ENCODE measurements around the gene EGFL8.
"Not testable (repeated sequence)": the region's sequence is repeated elsewhere in the genome, so short reads cannot be mapped to it uniquely, and the experiment has no call there.

EGFL8 gene

GRCh38 chr6:32204268-32204715 lies 39.9 kb downstream of the EGFL8 start:
- Histone ChIP-seq H3K4me3 (ENCODE audit: low read depth in 1 of 2, low read length in 2 of 2) (no peak overlapping the region), H3K27me3 (ENCODE audit: low read depth, low read length) (no peaks in the 10 kb centered on the region), H3K27ac (ENCODE audit: low read length) (no peak overlapping the region), H3K9me3 (ENCODE audit: control insufficient read depth in 1 of 2, low read length in 2 of 2) (no peaks in the 10 kb centered on the region), H3K4me1 (ENCODE audit: control insufficient read depth in 1 of 2, insufficient read depth in 2 of 2, low read length in 2 of 2) (no peaks in the 10 kb centered on the region), H3K36me3 (ENCODE audit: control insufficient read depth in 1 of 2, insufficient read depth in 2 of 2, low read length in 2 of 2) (no peaks in the 10 kb centered on the region)

GRCh38 chr6:32208996-32209395 lies 44.6 kb downstream of the EGFL8 start:
- no peaks in the 10 kb centered on the region for H3K36me3 ChIP-seq (ENCODE audit: control insufficient read depth in 1 of 2, insufficient read depth in 2 of 2, low read length in 2 of 2)
- H3K4me1 ChIP-seq (ENCODE audit: control insufficient read depth in 1 of 2, insufficient read depth in 2 of 2, low read length in 2 of 2): no peaks in the 10 kb centered on the region
- no peaks in the 10 kb centered on the region for H3K9me3 ChIP-seq (ENCODE audit: control insufficient read depth in 1 of 2, low read length in 2 of 2)
- no peak overlapping the region for H3K27ac ChIP-seq (ENCODE audit: low read length)
- H3K4me3 ChIP-seq (ENCODE audit: low read depth in 1 of 2, low read length in 2 of 2): no peak overlapping the region
- H3K27me3 ChIP-seq (ENCODE audit: low read depth, low read length): no peaks in the 10 kb centered on the region

DNA sequence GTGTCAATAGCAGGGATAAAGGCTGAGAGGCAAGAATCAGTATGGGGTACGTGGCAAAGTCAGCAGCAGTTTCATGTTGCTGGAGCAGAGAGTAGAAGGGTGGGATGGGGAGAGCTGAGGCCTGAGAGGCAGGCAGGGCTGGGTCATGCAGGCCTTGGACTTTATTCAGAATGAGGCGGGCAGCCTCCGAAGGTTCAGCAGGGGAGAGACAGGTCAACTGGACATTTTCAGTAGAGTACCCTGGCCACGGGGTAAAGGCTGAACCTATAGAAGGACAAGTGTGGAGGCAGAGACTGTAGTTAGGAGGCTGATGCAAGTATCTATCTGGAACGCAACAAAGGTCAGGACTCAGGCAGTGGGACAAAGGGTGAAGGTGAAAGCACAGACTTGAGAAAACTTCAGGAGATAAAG lies 45.8 kb downstream of the EGFL8 start:
- Histone ChIP-seq H3K36me3 (ENCODE audit: control insufficient read depth in 1 of 2, insufficient read depth in 2 of 2, low read length in 2 of 2) (no peaks in the 10 kb centered on the region), H3K27me3 (ENCODE audit: low read depth, low read length) (no peaks in the 10 kb centered on the region), H3K4me3 (ENCODE audit: low read depth in 1 of 2, low read length in 2 of 2) (no peak overlapping the region)

DNA sequence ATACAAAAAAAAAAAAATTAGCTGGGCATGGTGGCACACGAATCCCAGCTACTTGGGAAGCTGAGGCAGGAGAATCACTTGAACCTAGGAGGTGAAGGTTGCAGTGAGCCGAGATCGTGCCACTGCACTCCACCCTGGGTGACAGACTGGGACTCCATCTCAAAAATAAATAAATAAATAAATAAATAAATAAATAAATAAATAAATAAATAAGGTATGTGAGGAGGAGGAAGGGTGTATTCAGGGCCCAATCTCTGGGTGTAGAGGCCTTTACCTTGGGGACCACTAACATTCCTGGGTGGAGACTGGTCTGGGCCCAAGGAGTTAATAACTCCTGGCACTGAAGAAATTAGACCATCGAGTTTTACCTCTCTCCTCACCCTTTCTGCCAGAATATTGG lies 47.0 kb downstream of the EGFL8 start:
- not testable (repeated sequence) for H3K4me1 ChIP-seq (ENCODE audit: control insufficient read depth in 1 of 2, insufficient read depth in 2 of 2, low read length in 2 of 2); H3K27me3 ChIP-seq (ENCODE audit: low read depth, low read length); H3K27ac ChIP-seq (ENCODE audit: low read length); H3K36me3 ChIP-seq (ENCODE audit: control insufficient read depth in 1 of 2, insufficient read depth in 2 of 2, low read length in 2 of 2); H3K9me3 ChIP-seq (ENCODE audit: control insufficient read depth in 1 of 2, low read length in 2 of 2); H3K4me3 ChIP-seq (ENCODE audit: low read depth in 1 of 2, low read length in 2 of 2)

More for the DNA sequence above, 45.8 kb downstream of the EGFL8 start:
- Histone ChIP-seq H3K27ac (ENCODE audit: low read length) (no peak overlapping the region), H3K9me3 (ENCODE audit: control insufficient read depth in 1 of 2, low read length in 2 of 2) (no peaks in the 10 kb centered on the region), H3K4me1 (ENCODE audit: control insufficient read depth in 1 of 2, insufficient read depth in 2 of 2, low read length in 2 of 2) (no peaks in the 10 kb centered on the region)

- no peaks in the 10 kb centered on the region for H3K4me1 ChIP-seq (ENCODE audit: control insufficient read depth in 1 of 2, insufficient read depth in 2 of 2, low read length in 2 of 2)
- H3K4me3 ChIP-seq (ENCODE audit: low read depth in 1 of 2, low read length in 2 of 2): no peak overlapping the region
- H3K27me3 ChIP-seq (ENCODE audit: low read depth, low read length): no peaks in the 10 kb centered on the region
- no peak overlapping the region for H3K27ac ChIP-seq (ENCODE audit: low read length)
- H3K36me3 ChIP-seq (ENCODE audit: control insufficient read depth in 1 of 2, insufficient read depth in 2 of 2, low read length in 2 of 2): no peaks in the 10 kb centered on the region
- no peaks in the 10 kb centered on the region for H3K9me3 ChIP-seq (ENCODE audit: control insufficient read depth in 1 of 2, low read length in 2 of 2)
These were observed 47.8 kb downstream of the EGFL8 start for GRCh38 chr6:32212076-32212760.

DNA sequence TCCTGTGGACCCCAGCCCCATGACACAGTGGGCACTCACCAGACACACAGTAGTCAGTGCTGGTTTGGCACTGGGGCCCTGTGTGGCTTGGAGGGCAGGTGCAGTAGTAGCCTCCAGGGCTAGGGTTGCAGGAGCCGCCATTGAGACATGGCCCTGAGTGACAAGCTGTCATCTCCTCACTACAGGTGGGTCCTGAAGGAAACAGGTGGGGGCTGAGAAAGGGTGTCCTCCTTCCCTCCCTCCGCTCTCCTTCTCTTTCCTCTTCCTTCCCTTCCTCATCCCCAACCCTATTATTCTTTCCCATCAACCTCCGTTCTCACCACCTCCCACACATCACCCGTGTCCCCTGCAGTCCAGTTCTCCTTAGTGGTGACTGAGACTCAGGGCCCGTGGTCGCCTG lies 49.3 kb downstream of the EGFL8 start:
- Histone ChIP-seq H3K9me3 (ENCODE audit: control insufficient read depth in 1 of 2, low read length in 2 of 2) (no peaks in the 10 kb centered on the region), H3K27ac (ENCODE audit: low read length) (no peak overlapping the region), H3K36me3 (ENCODE audit: control insufficient read depth in 1 of 2, insufficient read depth in 2 of 2, low read length in 2 of 2) (no peaks in the 10 kb centered on the region), H3K4me3 (ENCODE audit: low read depth in 1 of 2, low read length in 2 of 2) (no peak overlapping the region), H3K4me1 (ENCODE audit: control insufficient read depth in 1 of 2, insufficient read depth in 2 of 2, low read length in 2 of 2) (no peaks in the 10 kb centered on the region), H3K27me3 (ENCODE audit: low read depth, low read length) (no peaks in the 10 kb centered on the region)

DNA sequence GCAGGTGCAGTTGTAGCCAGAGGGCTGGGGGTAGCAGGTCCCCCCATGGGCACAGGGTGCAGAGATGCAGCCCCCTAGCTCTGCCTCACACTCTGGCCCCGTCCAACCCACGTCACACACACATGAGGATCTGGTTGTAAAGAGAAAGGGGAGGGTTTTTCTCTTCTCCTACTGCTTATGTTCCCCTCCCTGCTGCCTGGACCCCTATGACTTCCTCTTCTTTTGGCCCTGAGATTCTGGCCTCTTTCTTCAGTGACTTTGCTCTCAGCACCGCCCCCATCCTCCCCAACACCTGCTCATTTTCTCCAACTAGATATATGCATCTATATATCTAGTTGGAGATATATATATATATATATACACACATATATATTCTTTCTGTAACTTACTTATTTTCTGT lies 49.7 kb downstream of the EGFL8 start:
- Histone ChIP-seq H3K27me3 (ENCODE audit: low read depth, low read length) (no peaks in the 10 kb centered on the region), H3K4me3 (ENCODE audit: low read depth in 1 of 2, low read length in 2 of 2) (no peak overlapping the region), H3K9me3 (ENCODE audit: control insufficient read depth in 1 of 2, low read length in 2 of 2) (no peaks in the 10 kb centered on the region), H3K4me1 (ENCODE audit: control insufficient read depth in 1 of 2, insufficient read depth in 2 of 2, low read length in 2 of 2) (no peaks in the 10 kb centered on the region), H3K27ac (ENCODE audit: low read length) (no peak overlapping the region), H3K36me3 (ENCODE audit: control insufficient read depth in 1 of 2, insufficient read depth in 2 of 2, low read length in 2 of 2) (no peaks in the 10 kb centered on the region)

DNA sequence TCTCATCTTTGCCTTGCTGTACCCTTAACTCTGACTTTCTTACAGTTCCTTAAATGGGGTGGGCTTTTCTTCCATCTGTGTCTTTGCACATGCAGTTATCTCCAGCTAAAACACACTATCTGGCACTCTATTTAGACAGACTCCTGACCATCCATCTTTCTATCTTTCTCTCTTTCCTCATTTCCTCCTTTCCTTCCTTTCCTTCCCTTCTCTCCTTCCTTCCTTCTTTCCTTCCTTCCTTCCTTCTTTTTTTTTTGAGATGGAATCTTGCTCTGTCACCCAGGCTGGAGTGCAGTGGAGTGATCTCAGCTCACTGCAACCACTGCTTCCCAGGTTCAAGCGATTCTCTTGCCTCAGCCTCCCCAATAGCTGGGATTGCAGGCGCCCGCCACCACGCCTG lies 51.2 kb downstream of the EGFL8 start:
- Histone ChIP-seq H3K36me3 (ENCODE audit: control insufficient read depth in 1 of 2, insufficient read depth in 2 of 2, low read length in 2 of 2) (no peaks in the 10 kb centered on the region), H3K4me1 (ENCODE audit: control insufficient read depth in 1 of 2, insufficient read depth in 2 of 2, low read length in 2 of 2) (no peaks in the 10 kb centered on the region), H3K27me3 (ENCODE audit: low read depth, low read length) (no peaks in the 10 kb centered on the region), H3K9me3 (ENCODE audit: control insufficient read depth in 1 of 2, low read length in 2 of 2) (no peaks in the 10 kb centered on the region), H3K4me3 (ENCODE audit: low read depth in 1 of 2, low read length in 2 of 2) (no peak overlapping the region), H3K27ac (ENCODE audit: low read length) (no peak overlapping the region)

- H3K4me1 ChIP-seq (ENCODE audit: control insufficient read depth in 1 of 2, insufficient read depth in 2 of 2, low read length in 2 of 2): no peaks in the 10 kb centered on the region
- no peak overlapping the region for H3K4me3 ChIP-seq (ENCODE audit: low read depth in 1 of 2, low read length in 2 of 2)
- no peaks in the 10 kb centered on the region for H3K36me3 ChIP-seq (ENCODE audit: control insufficient read depth in 1 of 2, insufficient read depth in 2 of 2, low read length in 2 of 2)
- no peaks in the 10 kb centered on the region for H3K27me3 ChIP-seq (ENCODE audit: low read depth, low read length)
- no peaks in the 10 kb centered on the region for H3K9me3 ChIP-seq (ENCODE audit: control insufficient read depth in 1 of 2, low read length in 2 of 2)
- no peak overlapping the region for H3K27ac ChIP-seq (ENCODE audit: low read length)
These were observed 51.9 kb downstream of the EGFL8 start for GRCh38 chr6:32216285-32216684.

DNA sequence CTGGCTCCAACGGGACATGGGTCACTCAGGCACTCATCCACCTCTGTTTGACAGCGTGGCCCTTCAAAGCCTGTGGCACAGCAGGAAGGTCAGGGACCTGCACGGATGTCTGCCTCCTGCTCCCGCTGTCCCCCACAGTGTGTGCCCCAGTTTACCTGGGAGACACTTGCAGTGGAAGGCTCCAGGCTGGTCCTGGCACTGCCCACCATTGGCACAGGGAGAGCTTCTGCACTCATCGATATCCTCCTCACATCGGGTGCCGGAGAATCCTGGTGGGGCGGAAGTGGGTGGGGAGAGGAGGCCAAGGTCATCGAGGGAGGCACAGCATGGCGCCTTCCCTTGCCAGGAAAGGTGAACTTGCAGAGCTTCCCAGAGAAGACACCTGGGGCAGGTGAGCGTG lies 52.6 kb downstream of the EGFL8 start:
- no peaks in the 10 kb centered on the region for H3K9me3 ChIP-seq (ENCODE audit: control insufficient read depth in 1 of 2, low read length in 2 of 2)
- no peak overlapping the region for H3K27ac ChIP-seq (ENCODE audit: low read length)
- no peaks in the 10 kb centered on the region for H3K27me3 ChIP-seq (ENCODE audit: low read depth, low read length)
- H3K36me3 ChIP-seq (ENCODE audit: control insufficient read depth in 1 of 2, insufficient read depth in 2 of 2, low read length in 2 of 2): no peaks in the 10 kb centered on the region
- no peaks in the 10 kb centered on the region for H3K4me1 ChIP-seq (ENCODE audit: control insufficient read depth in 1 of 2, insufficient read depth in 2 of 2, low read length in 2 of 2)
- H3K4me3 ChIP-seq (ENCODE audit: low read depth in 1 of 2, low read length in 2 of 2): no peak overlapping the region
